K562 (cell line): Measurements from ENCODE around the gene POLR2M.

ENCODE experiments used
- EZH2 ChIP-seq: IDR thresholded peaks from 2 replicates; pipeline ENCODE4 v1.6.1; 2012; ENCODE audit warnings: low read depth, mild to moderate bottlenecking, inconsistent platforms, low read length, borderline replicate concordance
- GABPA ChIP-seq: fragments of 200-800 bp; sonication (Bioruptor generic); conservative IDR thresholded peaks from 2 replicates; pipeline ENCODE4 v1.6.1; 2016; ENCODE audit warnings: low read depth, missing genetic modification characterization, missing compliant biosample characterization
- MLLT1 ChIP-seq, 2 experiments: fragments of 450-650 bp; IDR thresholded peaks; 2 replicates each; pipeline ENCODE4 v1.6.1; 2016
- NFATC3 ChIP-seq: fragments of 450-650 bp; IDR thresholded peaks from 2 replicates; pipeline ENCODE4 v1.6.1; 2017; ENCODE audit warnings: mild to moderate bottlenecking
- ZNF239 ChIP-seq: fragments of 250-450 bp; sonication (Bioruptor Pico); IDR thresholded peaks from 2 replicates; pipeline ENCODE4 v1.4.0; 2020; ENCODE audit warnings: mild to moderate bottlenecking

GRCh38 chr15:57683481-57683880 lies 23.0 kb upstream of the POLR2M start:
- TF ChIP-seq ZNF239 (CRISPR knock-in tag) (no peak), NFATC3 (no peak), EZH2 (no peak), GABPA (tag) (no peak), MLLT1 (IDR thresholded peaks at IDR 0.05) (no peak)
